Mesenchymal stem cell (in vitro differentiated cells and primary cell): ENCODE measurements around the gene EP400.

Source experiments
- DNase-seq: peaks from one replicate; pipeline ENCODE4 v3.0.0-alpha.2; 2013
- H2AFZ ChIP-seq: one replicate; pipeline ENCODE4 v1.6.1; 2013; ENCODE audit warnings: low read depth, mild to moderate bottlenecking, control low read depth, inconsistent platforms, low read length, moderate library complexity
- H2AK5ac ChIP-seq: 2 replicates; pipeline ENCODE4 v1.6.1; 2013; ENCODE audit warnings: low read length, moderate library complexity, mild to moderate bottlenecking, inconsistent platforms; ENCODE audit not compliant: severe bottlenecking
- H2BK120ac ChIP-seq: one replicate; pipeline ENCODE4 v1.6.1; 2013; ENCODE audit warnings: low read depth, mild to moderate bottlenecking, inconsistent platforms, low read length, moderate library complexity
- H2BK12ac ChIP-seq, 2 experiments: one replicate each; pipeline ENCODE4 v1.6.1; 2013; ENCODE audit warnings: inconsistent platforms in 2 of 2, low read length in 2 of 2, mild to moderate bottlenecking in 2 of 2, moderate library complexity in 2 of 2, control low read depth in 1 of 2
- H2BK15ac ChIP-seq: one replicate; pipeline ENCODE4 v1.6.1; 2013; ENCODE audit warnings: mild to moderate bottlenecking, low read depth, inconsistent platforms; ENCODE audit not compliant: poor library complexity, severe bottlenecking
- H2BK5ac ChIP-seq: 2 replicates; pipeline ENCODE4 v1.6.1; 2013; ENCODE audit warnings: low read depth, mild to moderate bottlenecking, low read length, control low read depth, inconsistent platforms; ENCODE audit not compliant: poor library complexity, severe bottlenecking
- H3K14ac ChIP-seq, 2 experiments: one replicate each; pipeline ENCODE4 v1.6.1; 2013; ENCODE audit warnings: inconsistent platforms in 2 of 2, low read length in 2 of 2, control low read depth in 1 of 2, mild to moderate bottlenecking in 1 of 2, moderate library complexity in 1 of 2
- H3K18ac ChIP-seq, 2 experiments: one replicate each; pipeline ENCODE4 v1.6.1; 2013; ENCODE audit warnings: inconsistent platforms in 2 of 2, low read length in 2 of 2, control low read depth in 1 of 2, low read depth in 1 of 2, mild to moderate bottlenecking in 1 of 2
- H3K23ac ChIP-seq, 2 experiments: one replicate each; pipeline ENCODE4 v1.6.1; 2013; ENCODE audit warnings: inconsistent platforms in 2 of 2, low read length in 2 of 2, mild to moderate bottlenecking in 2 of 2, moderate library complexity in 2 of 2, control low read depth in 1 of 2
- H3K27ac ChIP-seq: 2 replicates; pipeline ENCODE4 v1.5.1; 2013; ENCODE audit warnings: mild to moderate bottlenecking, moderate library complexity, low read length, control low read depth, inconsistent platforms; ENCODE audit not compliant: poor library complexity, severe bottlenecking
- H3K27me3 ChIP-seq, 2 experiments: 2 replicates each; pipeline versions ENCODE4 v1.6.1 to v1.7.0; 2013; ENCODE audit warnings: low read length in 2 of 2, mild to moderate bottlenecking in 2 of 2, moderate library complexity in 2 of 2, control low read depth in 1 of 2, inconsistent platforms in 1 of 2; ENCODE audit not compliant: control insufficient read depth in 1 of 2, insufficient read depth in 1 of 2
- H3K36me3 ChIP-seq, 2 experiments: 2 replicates each; pipeline versions ENCODE4 v1.6.1 to v1.7.0; 2013; ENCODE audit warnings: low read length in 2 of 2, control low read depth in 1 of 2, inconsistent platforms in 1 of 2, low read depth in 1 of 2, mild to moderate bottlenecking in 1 of 2; ENCODE audit not compliant: insufficient read depth in 2 of 2, control insufficient read depth in 1 of 2
- H3K4ac ChIP-seq, 2 experiments: one replicate each; pipeline ENCODE4 v1.6.1; 2013; ENCODE audit warnings: inconsistent platforms in 2 of 2, low read length in 2 of 2, mild to moderate bottlenecking in 2 of 2, moderate library complexity in 2 of 2, control low read depth in 1 of 2, low read depth in 1 of 2
- H3K4me1 ChIP-seq: 2 replicates; pipeline ENCODE4 v1.6.1; 2013; ENCODE audit warnings: low read depth, low read length, control low read depth; ENCODE audit not compliant: control insufficient read depth, insufficient read depth
- H3K4me2 ChIP-seq: 2 replicates; pipeline ENCODE4 v1.6.1; 2013; ENCODE audit warnings: low read length, mild to moderate bottlenecking, inconsistent platforms; ENCODE audit not compliant: poor library complexity, severe bottlenecking
- H3K4me3 ChIP-seq, 2 experiments: 2 replicates each; pipeline versions ENCODE4 v1.5.1 to v1.7.0; 2013; ENCODE audit warnings: low read length in 2 of 2, mild to moderate bottlenecking in 2 of 2, control low read depth in 1 of 2, low read depth in 1 of 2; ENCODE audit not compliant: insufficient read depth in 1 of 2
- H3K79me1 ChIP-seq: replicated peaks from 2 replicates; pipeline ENCODE4 v1.6.1; 2013; ENCODE audit warnings: mild to moderate bottlenecking, control low read depth, low read length, inconsistent platforms; ENCODE audit not compliant: poor library complexity, severe bottlenecking
- H3K9ac ChIP-seq: 2 replicates; pipeline ENCODE4 v1.7.0; 2013; ENCODE audit warnings: mild to moderate bottlenecking, low read length, moderate library complexity
- H3K9me3 ChIP-seq: 2 replicates; pipeline ENCODE4 v1.7.0; 2013; ENCODE audit warnings: mild to moderate bottlenecking, low read length; ENCODE audit not compliant: control insufficient read depth
- H4K8ac ChIP-seq: one replicate; pipeline ENCODE4 v1.6.1; 2013; ENCODE audit warnings: inconsistent platforms, mild to moderate bottlenecking, low read length, moderate library complexity
- H4K91ac ChIP-seq: one replicate; pipeline ENCODE4 v1.6.1; 2013; ENCODE audit warnings: mild to moderate bottlenecking, low read length, inconsistent platforms
- whole genome bisulfite sequencing: methylation state at CpG from one replicate; pipeline ENCODE4 v1.1.7; 2013; ENCODE audit warnings: mixed read lengths; 5-methylcytosine and 5-hydroxymethylcytosine counted together

EP400 gene

GRCh38 chr12:132105467-132105866 is 155.7 kb downstream of the EP400 start:
- Histone ChIP-seq H3K23ac (no peak overlapping the region), H3K4me1 (no peaks in the 10 kb centered on the region), H3K9ac (no peak overlapping the region), H3K27ac (no peak overlapping the region), H3K9me3 (no peaks in the 10 kb centered on the region), H2BK12ac (no peak overlapping the region), H3K36me3 (peaks cover 39 to 59% of the 10 kb centered on the region in 2 experiments), H2BK5ac (no peak overlapping the region), H4K91ac (no peak overlapping the region), H3K4ac (no peak overlapping the region), H3K27me3 (no peaks in the 10 kb centered on the region), H2BK120ac (no peak overlapping the region), H3K4me2 (no peak overlapping the region), H3K79me1 (peaks cover 25% of the 10 kb centered on the region), H3K4me3 (no peak overlapping the region), H3K18ac (no peak overlapping the region), H2BK15ac (no peak overlapping the region), H2AK5ac (no peak overlapping the region), H4K8ac (no peak overlapping the region), H2AFZ (no peak overlapping the region), H3K14ac (no peak overlapping the region)
- WGBS = 97% methylated on average over 6 of the region's 6 CpGs
- no peak for DNase-seq

GRCh38 chr12:132106921-132107320 is 157.2 kb downstream of the EP400 start:
- Histone ChIP-seq H3K23ac (no peak overlapping the region), H3K4ac (no peak overlapping the region), H2AK5ac (no peak overlapping the region), H2BK15ac (no peak overlapping the region), H3K79me1 (peaks cover 23% of the 10 kb centered on the region), H4K91ac (no peak overlapping the region), H3K18ac (no peak overlapping the region), H3K4me3 (no peak overlapping the region), H3K4me1 (no peaks in the 10 kb centered on the region), H3K9ac (no peak overlapping the region), H2BK120ac (no peak overlapping the region), H3K27ac (no peak overlapping the region), H3K9me3 (no peaks in the 10 kb centered on the region), H2AFZ (no peak overlapping the region), H3K4me2 (no peak overlapping the region), H4K8ac (no peak overlapping the region), H2BK5ac (no peak overlapping the region), H3K14ac (no peak overlapping the region), H3K27me3 (no peaks in the 10 kb centered on the region), H2BK12ac (no peak overlapping the region), H3K36me3 (peaks cover 41 to 61% of the 10 kb centered on the region in 2 experiments)
- over 99% methylated on average over 6 of the region's 7 CpGs for WGBS
- DNase-seq = no peak

- Histone ChIP-seq H2AK5ac (no peak overlapping the region), H3K23ac (no peak overlapping the region), H3K79me1 (peaks cover 17% of the 10 kb centered on the region), H3K14ac (no peak overlapping the region), H3K36me3 (peaks cover 38 to 62% of the 10 kb centered on the region in 2 experiments), H2BK12ac (no peak overlapping the region), H3K27me3 (no peaks in the 10 kb centered on the region), H2BK15ac (no peak overlapping the region), H3K9ac (no peak overlapping the region), H2AFZ (no peak overlapping the region), H3K4me2 (no peak overlapping the region), H4K8ac (no peak overlapping the region), H3K4me3 (no peak overlapping the region), H3K27ac (no peak overlapping the region), H3K18ac (no peak overlapping the region), H2BK120ac (no peak overlapping the region), H2BK5ac (no peak overlapping the region), H3K4me1 (no peaks in the 10 kb centered on the region), H4K91ac (no peak overlapping the region), H3K9me3 (no peaks in the 10 kb centered on the region), H3K4ac (no peak overlapping the region)
- 86% methylated on average over 16 of the region's 16 CpGs for WGBS
- DNase-seq = no peak
These were observed 158.6 kb downstream of the EP400 start for GRCh38 chr12:132108211-132108832.

- no peaks in the 10 kb centered on the region for H3K4me1 ChIP-seq
- no peaks in the 10 kb centered on the region for H3K27me3 ChIP-seq
- no peak overlapping the region for H2BK120ac ChIP-seq
- no peak overlapping the region for H4K8ac ChIP-seq
- H2BK15ac ChIP-seq = no peak overlapping the region
- no peak overlapping the region for H2AFZ ChIP-seq
- peaks cover 11% of the 10 kb centered on the region for H3K79me1 ChIP-seq
- H3K4ac ChIP-seq = no peak overlapping the region
- H3K18ac ChIP-seq = no peak overlapping the region
- H3K14ac ChIP-seq = no peak overlapping the region
- no peak overlapping the region for H4K91ac ChIP-seq
- no peak overlapping the region for H2AK5ac ChIP-seq
- no peak overlapping the region for H3K27ac ChIP-seq
- no peak overlapping the region for H3K9ac ChIP-seq
- H3K4me2 ChIP-seq = no peak overlapping the region
- H3K4me3 ChIP-seq = no peak overlapping the region
- no peak overlapping the region for H2BK12ac ChIP-seq
- no peak overlapping the region for H3K23ac ChIP-seq
- H3K36me3 ChIP-seq = peaks cover 37 to 73% of the 10 kb centered on the region in 2 experiments
- DNase-seq = no peak
- no peaks in the 10 kb centered on the region for H3K9me3 ChIP-seq
- no peak overlapping the region for H2BK5ac ChIP-seq
- WGBS = 91% methylated on average over 8 of the region's 8 CpGs
These were observed 160.0 kb downstream of the EP400 start for GRCh38 chr12:132109741-132110140.
